WI38 (cell line): ENCODE data around the gene TAF6L.

Source experiments
- H3K4me3 ChIP-seq: 2 replicates; pipeline ENCODE4 v1.5.1; 2011; ENCODE audit warnings: low read depth, mild to moderate bottlenecking, control low read depth, low read length
- CTCF ChIP-seq: IDR thresholded peaks from 2 replicates; pipeline ENCODE4 v1.5.1; 2012; ENCODE audit warnings: low read depth, mild to moderate bottlenecking, control low read depth, low read length

Gene TAF6L

DNA sequence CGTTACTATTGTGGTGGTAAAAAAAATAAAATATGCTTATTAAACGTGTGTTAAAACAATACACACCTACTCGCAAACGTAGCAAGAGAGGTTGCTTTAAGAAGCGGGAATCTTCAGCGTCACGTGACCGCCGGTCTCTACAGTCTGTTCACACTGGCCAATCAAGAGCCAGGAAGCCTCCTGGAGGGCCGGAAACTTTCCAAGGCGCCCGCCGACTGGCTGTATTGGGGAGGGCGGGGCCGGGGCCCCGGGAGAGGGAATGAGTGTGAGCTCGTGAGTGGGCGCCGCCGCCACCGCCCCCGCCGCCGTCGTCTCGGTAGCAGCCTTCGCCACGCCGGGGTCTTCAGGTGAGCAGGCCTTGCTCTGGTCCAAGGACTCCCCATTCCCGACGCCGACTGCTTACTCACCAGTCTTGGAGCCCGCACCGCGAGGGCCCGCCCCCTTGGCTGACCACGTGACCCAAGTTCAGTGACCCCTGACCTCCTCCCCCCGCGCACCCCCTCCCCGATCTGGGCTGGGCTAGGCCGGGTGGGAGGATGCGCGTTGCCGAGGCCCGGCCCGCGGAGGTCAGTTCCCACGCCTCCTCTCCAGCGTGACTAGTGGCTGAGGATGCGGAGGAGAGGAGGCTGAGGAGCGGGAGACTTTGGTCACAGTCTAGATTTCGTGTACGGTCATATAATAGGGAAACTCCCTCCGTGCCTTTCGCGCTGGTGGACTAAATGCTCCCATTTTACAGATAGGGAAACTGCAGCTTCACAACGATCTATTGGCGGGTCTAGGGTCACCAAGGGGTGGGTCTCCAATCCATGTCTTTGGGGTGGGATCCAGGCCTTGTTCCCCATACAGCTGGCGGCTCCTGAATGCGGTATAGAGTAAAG, at the start of gene TAF6L:
TSS of gene TAF6L (plus strand) at position 253 of the 878 bp plus-strand sequence. CDS start 4,388 bp downstream, outside the sequence.
- peak within 1 kb of the TSS; percentile 67 for H3K4me3 ChIP-seq
- TF ChIP-seq CTCF, result no peak

GRCh38 chr11:62721994-62722393, 49.2 kb upstream of the TAF6L start:
- no peak for TF ChIP-seq CTCF
- H3K4me3 ChIP-seq, result no peak overlapping the region

- no peak for TF ChIP-seq CTCF
- H3K4me3 ChIP-seq, result peak overlapping the region; percentile 83
Measured at GRCh38 chr11:62724171-62724570, 47.0 kb upstream of the TAF6L start.

DNA sequence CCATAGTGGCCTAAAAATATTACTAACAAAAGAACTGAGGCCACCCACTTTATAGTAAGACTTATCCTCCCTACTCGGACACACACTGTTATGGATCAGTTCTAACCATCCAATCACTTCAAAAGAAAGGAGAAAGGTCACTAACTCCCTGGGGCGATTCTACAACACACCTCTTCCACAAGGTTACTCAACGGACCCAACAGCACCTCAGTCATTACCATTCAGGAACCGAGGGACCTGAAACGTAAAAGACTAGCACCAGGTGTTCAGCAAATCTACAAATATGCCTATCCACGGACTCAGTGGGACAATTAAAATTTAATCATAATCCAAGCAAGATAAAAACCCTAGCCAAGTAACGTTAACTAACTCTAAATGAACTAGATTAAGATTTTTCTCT, 45.5 kb upstream of the TAF6L start:
- H3K4me3 ChIP-seq, result peak overlapping the region; percentile 83
- no peak for TF ChIP-seq CTCF

DNA sequence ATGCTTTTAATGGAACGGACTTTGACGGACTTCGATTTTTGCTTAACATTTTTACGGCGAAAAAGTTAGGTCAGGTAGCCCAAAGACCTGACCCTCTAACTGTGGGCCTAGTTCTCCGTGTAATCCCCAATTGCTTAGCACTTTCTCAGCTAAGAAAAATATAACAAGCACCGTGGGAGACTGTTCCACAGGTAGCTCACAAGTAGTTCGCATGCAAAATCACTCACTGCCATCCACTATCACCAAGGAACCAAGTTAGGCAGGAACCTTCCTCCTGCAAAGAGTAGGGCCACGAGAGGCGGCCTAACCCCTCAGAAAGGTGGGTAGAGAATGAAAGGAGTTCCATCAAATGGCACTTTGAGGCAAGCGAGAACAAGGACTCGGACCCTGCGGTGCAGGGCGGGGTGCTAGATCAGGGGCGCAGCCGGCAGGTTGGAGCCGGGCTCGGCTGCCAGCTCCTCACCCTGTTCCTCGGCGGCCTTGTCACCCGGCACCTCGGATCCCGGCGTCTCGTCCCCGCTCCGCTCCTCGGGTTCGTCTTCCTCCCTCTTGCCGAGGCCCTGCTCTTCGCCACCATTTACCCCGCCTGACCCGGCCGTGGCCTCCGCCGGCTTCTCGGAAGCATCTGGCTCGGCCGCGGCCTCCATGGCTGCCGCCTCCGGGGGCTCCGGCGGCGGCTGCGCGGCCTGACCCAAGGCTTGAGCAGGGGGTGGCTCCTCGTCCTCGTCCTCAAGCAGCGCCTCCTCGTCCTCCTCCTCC, 44.9 kb upstream of the TAF6L start:
- H3K4me3 ChIP-seq, result peak overlapping the region; percentile 83
- TF ChIP-seq CTCF, result no peak

DNA sequence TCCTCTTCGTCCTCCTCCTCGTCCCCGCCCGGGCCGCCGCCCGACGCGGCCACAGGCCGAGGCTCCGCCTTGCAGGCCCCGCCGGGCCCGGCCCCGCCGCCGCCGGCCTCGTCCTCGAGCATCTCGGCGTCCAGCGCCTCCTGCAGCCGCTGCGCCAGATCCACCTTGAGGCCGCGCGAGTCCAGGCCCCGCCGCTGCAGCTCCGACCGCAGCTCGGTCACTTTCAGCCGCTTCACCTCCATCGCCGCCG, 44.4 kb upstream of the TAF6L start:
- no peak for TF ChIP-seq CTCF
- H3K4me3 ChIP-seq, result peak overlapping the region; percentile 83
